H1 (cell line): ENCODE data around the gene COL26A1. TPM values are rescaled to one million over a fixed set of nuclear protein-coding genes. Genes with fewer than 3 reads are reported as not detected.

ENCODE experiments used
- CTCF ChIA-PET: fragments of 300-600 bp; sonication (Branson Sonifier 250); formaldehyde crosslinking; loops from one replicate; lab custom pipeline; 2021; ENCODE audit not compliant: partially characterized antibody; lab: Charles Lee
- POLR2A ChIA-PET: fragments of 300-600 bp; sonication (Branson Sonifier 250); formaldehyde crosslinking; loops from one replicate; lab custom pipeline; 2021; ENCODE audit warnings: inconsistent platforms; ENCODE audit not compliant: partially characterized antibody; lab: Charles Lee
- DNase-seq, 2 experiments: peaks; one replicate each; pipeline versions ENCODE4 v3.0.0 to v3.0.0-alpha.2; 2010 to 2022; ENCODE audit warnings: low spot score in 2 of 2, low read depth in 1 of 2, mixed read lengths in 1 of 2
- FAIRE-seq: peaks from 2 replicates; lab custom pipeline; 2011; peaks lifted over from hg19 to GRCh38; lab: Jason Lieb, UNC
- H2AFZ ChIP-seq: 2 replicates; pipeline ENCODE4 v1.8.1; 2012; ENCODE audit warnings: low read length, inconsistent platforms
- H2AK5ac ChIP-seq: 2 replicates; pipeline ENCODE4 v1.6.1; 2013; ENCODE audit warnings: low read depth, low read length
- H2BK120ac ChIP-seq: replicated peaks from 2 replicates; pipeline ENCODE3; 2013; ENCODE audit warnings: low read depth, low read length, inconsistent platforms
- H2BK12ac ChIP-seq: 2 replicates; pipeline ENCODE4 v1.6.1; 2013; ENCODE audit warnings: low read depth, low read length
- H2BK15ac ChIP-seq: 2 replicates; pipeline ENCODE4 v1.6.1; 2013; ENCODE audit warnings: low read length
- H2BK20ac ChIP-seq: 2 replicates; pipeline ENCODE4 v1.6.1; 2013; ENCODE audit warnings: low read length
- H2BK5ac ChIP-seq: 2 replicates; pipeline ENCODE4 v1.6.1; 2013; ENCODE audit warnings: low read depth, low read length
- H3K14ac ChIP-seq: 2 replicates; pipeline ENCODE4 v1.6.1; 2013; ENCODE audit warnings: inconsistent platforms; ENCODE audit not compliant: insufficient read length
- H3K18ac ChIP-seq: 2 replicates; pipeline ENCODE4 v1.6.1; 2013; ENCODE audit warnings: low read length; ENCODE audit errors: extremely low read depth
- H3K23ac ChIP-seq: 2 replicates; pipeline ENCODE4 v1.6.1; 2013; ENCODE audit warnings: inconsistent platforms; ENCODE audit not compliant: insufficient read length
- H3K23me2 ChIP-seq: 2 replicates; pipeline ENCODE4 v1.6.1; 2013; ENCODE audit warnings: low read depth, low read length
- H3K27ac ChIP-seq: 2 replicates; pipeline ENCODE4 v1.6.1; 2011; ENCODE audit warnings: low read depth, low read length, inconsistent platforms
- H3K27me3 ChIP-seq, 4 experiments: replicated peaks in 1 of 4; 1 replicate in 1 of 4; 2 replicates in 3 of 4; pipeline versions ENCODE4 v1.6.1 to v1.8.1; 2011 to 2013; ENCODE audit warnings: low read length in 3 of 4, mild to moderate bottlenecking in 3 of 4, inconsistent platforms in 2 of 4, mixed read lengths in 2 of 4, moderate library complexity in 1 of 4; ENCODE audit not compliant: control insufficient read depth in 3 of 4, insufficient read depth in 3 of 4; ENCODE audit errors: extremely low read depth in 1 of 4
- H3K36me3 ChIP-seq, 4 experiments: 2 replicates each; pipeline versions ENCODE4 v1.6.1 to v1.8.1; 2011 to 2013; ENCODE audit warnings: mild to moderate bottlenecking in 4 of 4, low read length in 3 of 4, moderate library complexity in 2 of 4, control low read depth in 1 of 4, inconsistent platforms in 1 of 4; ENCODE audit not compliant: insufficient read depth in 4 of 4, control insufficient read depth in 2 of 4
- H3K4ac ChIP-seq: replicated peaks from 2 replicates; pipeline ENCODE3; 2013; ENCODE audit warnings: low read length, low read depth, mixed read lengths, inconsistent platforms; ENCODE audit not compliant: insufficient read length
- H3K4me1 ChIP-seq, 4 experiments: replicated peaks in 1 of 4; 1 replicate in 1 of 4; 2 replicates in 3 of 4; pipeline versions ENCODE4 v1.6.1 to v1.8.1; 2011 to 2013; ENCODE audit warnings: low read length in 3 of 4, inconsistent platforms in 2 of 4, mixed read lengths in 1 of 4; ENCODE audit not compliant: insufficient read depth in 4 of 4, control insufficient read depth in 3 of 4
- H3K4me2 ChIP-seq, 2 experiments: 2 replicates each; pipeline versions ENCODE4 v1.6.1 to v1.8.1; 2011 to 2013; ENCODE audit warnings: low read depth in 2 of 2, low read length in 2 of 2, control low read depth in 1 of 2, inconsistent platforms in 1 of 2, mild to moderate bottlenecking in 1 of 2; ENCODE audit not compliant: insufficient read depth in 1 of 2
- H3K4me3 ChIP-seq, 4 experiments: fragments of 200-600, 300-600 bp in 1 of 4; sonication (generic), shearing (Covaris generic), sonication (Bioruptor Twin) in 1 of 4; 2 replicates each; pipeline versions ENCODE4 v1.5.1 to v1.8.1; 2011 to 2016; ENCODE audit warnings: low read length in 4 of 4, low read depth in 3 of 4, control low read depth in 2 of 4, inconsistent platforms in 2 of 4, mild to moderate bottlenecking in 2 of 4, mixed read lengths in 1 of 4, moderate library complexity in 1 of 4; ENCODE audit not compliant: insufficient read depth in 2 of 4; ENCODE audit errors: extremely low read depth in 1 of 4
- H3K56ac ChIP-seq: replicated peaks from 2 replicates; pipeline ENCODE3; 2013; ENCODE audit warnings: low read depth, mild to moderate bottlenecking, mixed read lengths, low read length, inconsistent platforms; ENCODE audit not compliant: insufficient read length
- H3K79me1 ChIP-seq: 2 replicates; pipeline ENCODE4 v1.6.1; 2013; ENCODE audit warnings: low read depth, low read length, control low read depth
- H3K79me2 ChIP-seq, 2 experiments: 2 replicates each; pipeline versions ENCODE4 v1.6.1 to v1.8.1; 2012 to 2013; ENCODE audit warnings: low read length in 2 of 2, mild to moderate bottlenecking in 2 of 2, inconsistent platforms in 1 of 2; ENCODE audit not compliant: insufficient read depth in 2 of 2, control insufficient read depth in 1 of 2
- H3K9ac ChIP-seq, 4 experiments: replicated peaks in 1 of 4; 1 replicate in 1 of 4; 2 replicates in 3 of 4; pipeline versions ENCODE4 v1.6.1 to v1.8.1; 2011 to 2013; ENCODE audit warnings: low read depth in 3 of 4, low read length in 3 of 4, control low read depth in 2 of 4, mild to moderate bottlenecking in 2 of 4, moderate library complexity in 2 of 4, inconsistent platforms in 1 of 4; ENCODE audit errors: extremely low read depth in 1 of 4
- H3K9me3 ChIP-seq, 2 experiments: 2 replicates each; pipeline versions ENCODE4 v1.6.1 to v1.8.1; 2012 to 2013; ENCODE audit warnings: mild to moderate bottlenecking in 2 of 2, moderate library complexity in 2 of 2, control low read depth in 1 of 2, inconsistent platforms in 1 of 2, low read depth in 1 of 2, low read length in 1 of 2, mixed read lengths in 1 of 2; ENCODE audit not compliant: insufficient read depth in 2 of 2
- H4K20me1 ChIP-seq, 2 experiments: replicated peaks in 1 of 2; 2 replicates each; pipeline versions ENCODE3 to v1.8.1; 2011 to 2013; ENCODE audit warnings: inconsistent platforms in 2 of 2, low read length in 2 of 2, mild to moderate bottlenecking in 1 of 2; ENCODE audit not compliant: insufficient read depth in 2 of 2, control insufficient read depth in 1 of 2
- H4K5ac ChIP-seq: 2 replicates; pipeline ENCODE4 v1.6.1; 2013; ENCODE audit warnings: low read length, low read depth, mixed read lengths, inconsistent platforms; ENCODE audit not compliant: insufficient read length
- H4K8ac ChIP-seq: 2 replicates; pipeline ENCODE4 v1.8.0; 2013; ENCODE audit warnings: mild to moderate bottlenecking, moderate library complexity, low read length, inconsistent platforms; ENCODE audit not compliant: insufficient read depth; ENCODE audit errors: extremely low read depth
- H4K91ac ChIP-seq: replicated peaks from 2 replicates; pipeline ENCODE3; 2013; ENCODE audit warnings: low read length, mixed read lengths, inconsistent platforms; ENCODE audit not compliant: insufficient read length
- RNF2 ChIP-seq: fragments of 200-900, 300-1000 bp; sonication (generic); IDR thresholded peaks from 2 replicates; pipeline ENCODE4 v1.7.1; 2016; ENCODE audit warnings: borderline replicate concordance, low read depth, mild to moderate bottlenecking, antibody characterized with exemption, low read length; ENCODE audit not compliant: poor library complexity, severe bottlenecking; ENCODE audit errors: missing control alignments
- SIN3A ChIP-seq, 2 experiments: IDR thresholded peaks in 1 of 2; conservative IDR thresholded peaks in 1 of 2; 2 replicates each; pipeline ENCODE4 v1.6.1; 2011 to 2012; ENCODE audit warnings: low read length in 2 of 2, improper control_type of control experiment in 1 of 2, low read depth in 1 of 2, mild to moderate bottlenecking in 1 of 2
- SIX5 ChIP-seq: IDR thresholded peaks from 2 replicates; pipeline ENCODE4 v1.6.1; 2011; ENCODE audit warnings: mild to moderate bottlenecking, low read depth, low read length
- TBP ChIP-seq: IDR thresholded peaks from 2 replicates; pipeline ENCODE4 v1.6.1; 2011; ENCODE audit warnings: low read depth, low read length, improper control_type of control experiment
- WGBS, 2 experiments: shearing (Covaris generic) in 1 of 2; methylation state at CpG; one replicate each; pipeline versions ENCODE4 v1.1.6 to v1.1.7; 2013 to 2015; ENCODE audit warnings: low lambda C conversion rate in 2 of 2, mixed read lengths in 2 of 2, inconsistent platforms in 1 of 2, low coverage in 1 of 2, missing lambda C conversion rate in 1 of 2; ENCODE audit not compliant: insufficient replicate concordance in 2 of 2, insufficient coverage in 1 of 2, insufficient read length in 1 of 2; ENCODE audit errors: extremely low coverage in 1 of 2, missing lambda C conversion rate in 1 of 2; 5-methylcytosine and 5-hydroxymethylcytosine counted together
- polyA plus RNA-seq, 7 experiments: library from polyadenylated mRNA; depleted of rRNA in 3 of 7; stranded (reverse) in 5 of 7; unstranded in 2 of 7; fragments of >200 nt in 5 of 7; fragments of 200-250 nt in 2 of 7; gene quantifications; 1 replicate in 5 of 7; 2 replicates in 1 of 7; 4 replicates in 1 of 7; pipeline versions ENCODE4 v1.2.1 to v1.2.3, GENCODE V29; 2011 to 2013; ENCODE audit warnings: missing spikeins in 2 of 7, mixed read lengths in 2 of 7
- total RNA-seq: library from RNA; stranded (reverse); fragmentation: NEBNext Ultra II Directional; extraction: Animal tissue kit (Norgen Biotek cat#: 25700); gene quantifications from 2 replicates; pipeline ENCODE4 v1.2.1, GENCODE V29; 2021
- TF ChIP-seq, protein P1 (sequence below): IDR thresholded peaks from 2 replicates; pipeline ENCODE4 v1.6.1; 2011; ENCODE audit warnings: low read depth, mild to moderate bottlenecking, low read length; ENCODE audit not compliant: insufficient read depth
- TF ChIP-seq, protein P2 (sequence below): IDR thresholded peaks from 2 replicates; pipeline ENCODE4 v1.6.1; 2012; ENCODE audit warnings: low read length, inconsistent platforms

COL26A1 gene
- total and polyA plus RNA-seq, 2 of the 8 experiments (the other 6 are each of a cell fraction or from before 2014, with no cell fraction given), result 51.1 to 68.8 TPM

DNA sequence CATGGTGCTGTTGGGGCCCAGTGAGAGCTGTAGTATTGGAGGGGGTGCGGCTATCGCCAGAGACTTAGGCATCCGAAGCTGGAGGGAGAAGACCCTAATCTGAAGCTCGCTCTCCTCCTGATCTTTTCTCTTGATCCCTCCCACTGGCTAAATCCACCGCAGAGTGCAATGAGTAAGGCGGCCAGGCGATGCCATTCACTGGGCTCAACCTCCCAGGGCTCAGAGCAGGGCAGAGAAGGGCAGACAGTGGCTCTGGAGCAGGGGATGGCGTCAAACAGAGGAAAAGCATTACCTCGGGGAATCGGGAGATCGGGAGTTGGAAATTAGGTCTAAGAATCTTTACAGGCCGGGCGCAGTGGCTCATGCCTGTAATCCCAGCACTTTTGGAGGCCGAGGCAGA, 22.3 kb upstream of the COL26A1 start:
- Histone ChIP-seq H3K4me3 (no peak overlapping the region), H2BK5ac (no peak overlapping the region), H2BK20ac (no peak overlapping the region), H3K4ac (no peak overlapping the region), H3K4me1 (no peaks in the 10 kb centered on the region), H3K4me2 (no peak overlapping the region), H3K79me2 (no peaks in the 10 kb centered on the region), H3K14ac (no peak overlapping the region), H3K27ac (no peak overlapping the region), H4K8ac (peak overlapping the region; percentile 79), H3K36me3 (no peaks in the 10 kb centered on the region), H3K23ac (no peak overlapping the region), H3K18ac (no peak overlapping the region), H3K56ac (no peak overlapping the region), H3K79me1 (no peaks in the 10 kb centered on the region), H4K5ac (no peak overlapping the region), H3K9me3 (no peaks in the 10 kb centered on the region), H4K20me1 (no peaks in the 10 kb centered on the region), H3K27me3 (no peaks in the 10 kb centered on the region), H2BK120ac (no peak overlapping the region), H2AFZ (no peak overlapping the region), H2BK15ac (no peak overlapping the region), H2BK12ac (no peak overlapping the region), H3K9ac (no peak overlapping the region), H3K23me2 (no peaks in the 10 kb centered on the region), H4K91ac (no peak overlapping the region), H2AK5ac (no peak overlapping the region)
- DNase-seq, result no peak
- 87% methylated on average over 14 of the region's 14 CpGs; no CpG with 5 or more reads in 1 of the 2 experiments for WGBS, 2 experiments
- FAIRE-seq, result no peak
- POLR2A ChIA-PET, result interaction anchor here (1.5 to 1.9 kb wide), 6 partner anchors 9 to 46 kb away, joined by 3 to 9 read pairs (median 5); partner anchors contain the start of genes COL26A1 and IFT22
- CTCF ChIA-PET, result interaction anchor here (0.6 to 2.5 kb wide), 7 partner anchors 15 to 207 kb away, joined by 3 to 9 read pairs (median 4); no protein-coding TSS in a partner anchor
- TF ChIP-seq, protein P1, sequence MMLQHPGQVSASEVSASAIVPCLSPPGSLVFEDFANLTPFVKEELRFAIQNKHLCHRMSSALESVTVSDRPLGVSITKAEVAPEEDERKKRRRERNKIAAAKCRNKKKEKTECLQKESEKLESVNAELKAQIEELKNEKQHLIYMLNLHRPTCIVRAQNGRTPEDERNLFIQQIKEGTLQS, result no peak
- TF ChIP-seq SIX5 (no peak), RNF2 (no peak), TBP (no peak), SIN3A (conservative IDR thresholded peaks at IDR 0.05 in 1 of 2, IDR thresholded peaks at IDR 0.05 in 1 of 2; ENCODE audit: low read depth in 1 of 2, low read length in 2 of 2) (no peak)
- TF ChIP-seq, protein P2, sequence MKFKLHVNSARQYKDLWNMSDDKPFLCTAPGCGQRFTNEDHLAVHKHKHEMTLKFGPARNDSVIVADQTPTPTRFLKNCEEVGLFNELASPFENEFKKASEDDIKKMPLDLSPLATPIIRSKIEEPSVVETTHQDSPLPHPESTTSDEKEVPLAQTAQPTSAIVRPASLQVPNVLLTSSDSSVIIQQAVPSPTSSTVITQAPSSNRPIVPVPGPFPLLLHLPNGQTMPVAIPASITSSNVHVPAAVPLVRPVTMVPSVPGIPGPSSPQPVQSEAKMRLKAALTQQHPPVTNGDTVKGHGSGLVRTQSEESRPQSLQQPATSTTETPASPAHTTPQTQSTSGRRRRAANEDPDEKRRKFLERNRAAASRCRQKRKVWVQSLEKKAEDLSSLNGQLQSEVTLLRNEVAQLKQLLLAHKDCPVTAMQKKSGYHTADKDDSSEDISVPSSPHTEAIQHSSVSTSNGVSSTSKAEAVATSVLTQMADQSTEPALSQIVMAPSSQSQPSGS, result no peak
